Measurements from ENCODE around the gene GNL1. TPM values are rescaled to one million over a fixed set of nuclear protein-coding genes. Genes with fewer than 3 reads are reported as not detected.

GNL1 gene
- total and polyA plus RNA-seq, 9 donors, result 42.4 to 128 (median 89.6) TPM

GRCh38 chr6:30548375-30548774 is 7.9 kb downstream of the GNL1 start:
- no peak for DNase-seq
- Histone ChIP-seq H3K4me3 (no peak overlapping the region), H3K4me1 (ENCODE audit: insufficient read depth) (no peaks in the 10 kb centered on the region), H3K27ac (no peak overlapping the region), H3K9me3 (no peaks in the 10 kb centered on the region), H3K36me3 (no peaks in the 10 kb centered on the region), H3K27me3 (no peaks in the 10 kb centered on the region)
- 37 to 49% (median 46%) methylated on average over 2 of the region's 2 CpGs for WGBS, 3 donors
- intact Hi-C loops (cut with DNase I), result loop anchor here in 3 of 4 donors (5.0 to 10.0 kb wide), 4 partner anchors 66 to 536 kb away; partner anchors contain the start of gene DHX16 (in 1 of the 3)
- TF ChIP-seq CTCF (IDR thresholded peaks at IDR 0.05) (no peak), POLR2A (IDR thresholded peaks at IDR 0.05) (no peak), EP300 (IDR thresholded peaks at IDR 0.05) (no peak)

GRCh38 chr6:30547454-30547853 is 8.8 kb downstream of the GNL1 start:
- TF ChIP-seq POLR2A (IDR thresholded peaks at IDR 0.05), result no peak
- TF ChIP-seq CTCF (IDR thresholded peaks at IDR 0.05), result no peak
- TF ChIP-seq EP300 (IDR thresholded peaks at IDR 0.05), result no peak
- no peak for DNase-seq
- intact Hi-C loops (cut with DNase I), result loop anchor here in 3 of 4 donors (5.0 to 10.0 kb wide), 4 partner anchors 65 to 537 kb away; partner anchors contain the start of gene DHX16 (in 1 of the 3)
- Histone ChIP-seq H3K4me1 (ENCODE audit: insufficient read depth) (no peaks in the 10 kb centered on the region), H3K27me3 (no peaks in the 10 kb centered on the region), H3K36me3 (no peaks in the 10 kb centered on the region), H3K9me3 (no peaks in the 10 kb centered on the region), H3K4me3 (no peak overlapping the region), H3K27ac (no peak overlapping the region)
- WGBS, 3 donors, result 92% methylated on average over 6 of the region's 6 CpGs

GRCh38 chr6:30544666-30545272 is 11.5 kb downstream of the GNL1 start:
- 29 to 38% (median 31%) methylated on average over 6 of the region's 6 CpGs for WGBS, 3 donors
- H3K36me3 ChIP-seq, result no peaks in the 10 kb centered on the region
- H3K4me1 ChIP-seq (ENCODE audit: insufficient read depth), result no peaks in the 10 kb centered on the region
- H3K27me3 ChIP-seq, result no peaks in the 10 kb centered on the region
- no peak overlapping the region for H3K27ac ChIP-seq
- no peak for DNase-seq
- H3K4me3 ChIP-seq, result no peak overlapping the region
- intact Hi-C loops (cut with DNase I), result loop anchor here (5.0 to 10.0 kb wide), 5 partner anchors 57 to 540 kb away; partner anchors contain the start of genes DHX16 (in 1 of the 4) and HLA-E (in 1 of the 4)
- no peak for TF ChIP-seq EP300 (IDR thresholded peaks at IDR 0.05)
- peak; percentile 55 to 74 (median 63) for TF ChIP-seq CTCF (IDR thresholded peaks at IDR 0.05)
- no peaks in the 10 kb centered on the region for H3K9me3 ChIP-seq

- WGBS, 3 donors, result 84 to 92% (median 87%) methylated on average over 3 of the region's 3 CpGs
These were observed 12.5 kb downstream of the GNL1 start for GRCh38 chr6:30543821-30544220.

More at GRCh38 chr6:30543821-30544220, 12.5 kb downstream of the GNL1 start:
- Histone ChIP-seq H3K36me3 (no peaks in the 10 kb centered on the region), H3K27ac (no peak overlapping the region), H3K9me3 (no peaks in the 10 kb centered on the region), H3K4me3 (no peak overlapping the region), H3K27me3 (no peaks in the 10 kb centered on the region), H3K4me1 (ENCODE audit: insufficient read depth) (no peaks in the 10 kb centered on the region)
- no peak for DNase-seq
- intact Hi-C loops (cut with DNase I), result loop anchor here (5.0 to 10.0 kb wide), 4 partner anchors 57 to 541 kb away; partner anchors contain the start of genes DHX16 (in 1 of the 4) and HLA-E (in 1 of the 4)
- TF ChIP-seq CTCF (IDR thresholded peaks at IDR 0.05), result no peak
- TF ChIP-seq POLR2A (IDR thresholded peaks at IDR 0.05), result no peak
- TF ChIP-seq EP300 (IDR thresholded peaks at IDR 0.05), result no peak

Data from ovary (tissue), 9 donors.